GM23338 (cell line): ENCODE data around the gene C1orf50. TPM values are rescaled to one million over a fixed set of nuclear protein-coding genes. Genes with fewer than 3 reads are reported as not detected.

ENCODE experiments used
- ATAC-seq: fragments of 200-7000 bp; cut with Tn5 transposase; 3 replicates; pipeline ENCODE4 v1.9.1; 2020
- DNase-seq: peaks from one replicate; pipeline ENCODE4 v3.0.0-alpha.2; 2015; ENCODE audit warnings: low spot score
- H2AFZ ChIP-seq: fragments of 200-600 bp; sonication (generic); 2 replicates; pipeline ENCODE4 v1.8.0; 2016; ENCODE audit warnings: antibody characterized with exemption, mild to moderate bottlenecking, moderate library complexity
- H3F3A ChIP-seq: fragments of 200-600 bp; sonication (generic); replicated peaks from 2 replicates; pipeline ENCODE4 v1.8.0; 2017; ENCODE audit warnings: antibody characterized with exemption, mixed run types, low read depth
- H3K27ac ChIP-seq: fragments of 200-600 bp; sonication (generic); 2 replicates; pipeline ENCODE4 v1.6.1; 2016; ENCODE audit warnings: low read depth
- H3K27me3 ChIP-seq: fragments of 200-600 bp; sonication (generic); 2 replicates; pipeline ENCODE4 v1.8.0; 2016; ENCODE audit warnings: mild to moderate bottlenecking, mixed run types, moderate library complexity; ENCODE audit not compliant: insufficient read depth
- H3K36me3 ChIP-seq: fragments of 200-600 bp; sonication (generic); 2 replicates; pipeline ENCODE4 v1.8.0; 2016; ENCODE audit warnings: mild to moderate bottlenecking; ENCODE audit not compliant: insufficient read depth
- H3K4me1 ChIP-seq: fragments of 200-600 bp; sonication (generic); 2 replicates; pipeline ENCODE4 v1.8.0; 2016; ENCODE audit warnings: mild to moderate bottlenecking, moderate library complexity; ENCODE audit not compliant: insufficient read depth
- H3K4me2 ChIP-seq: fragments of 200-600 bp; sonication (generic); 2 replicates; pipeline ENCODE4 v1.7.1; 2017; ENCODE audit warnings: mixed run types
- H3K4me3 ChIP-seq: fragments of 200-600 bp; sonication (generic); 2 replicates; pipeline ENCODE4 v1.6.1; 2016; ENCODE audit warnings: mixed run types
- H3K79me2 ChIP-seq: fragments of 200-600 bp; sonication (generic); replicated peaks from 2 replicates; pipeline ENCODE4 v1.8.0; 2017; ENCODE audit warnings: mild to moderate bottlenecking; ENCODE audit not compliant: insufficient read depth
- H3K9me2 ChIP-seq: fragments of 200-600 bp; sonication (generic); 2 replicates; pipeline ENCODE4 v1.8.0; 2017; ENCODE audit not compliant: insufficient read depth
- H4K20me1 ChIP-seq: fragments of 200-600 bp; sonication (generic); replicated peaks from 2 replicates; pipeline ENCODE4 v1.8.0; 2017; ENCODE audit warnings: mild to moderate bottlenecking; ENCODE audit not compliant: insufficient read depth
- H3K27ac Mint-ChIP-seq: 2 replicates; pipeline ENCODE4 v1.8.0; 2020; ENCODE audit warnings: inconsistent platforms, mild to moderate bottlenecking, moderate library complexity, mixed read lengths
- H3K27me3 Mint-ChIP-seq: 3 replicates; pipeline ENCODE4 v1.8.0; 2022; ENCODE audit warnings: low read depth, mild to moderate bottlenecking, moderate library complexity, mixed read lengths, inconsistent platforms; ENCODE audit not compliant: insufficient read depth, poor library complexity
- H3K36me3 Mint-ChIP-seq: 3 replicates; pipeline ENCODE4 v1.8.0; 2021; ENCODE audit warnings: low read depth, mild to moderate bottlenecking, inconsistent platforms, moderate library complexity, mixed read lengths
- H3K4me1 Mint-ChIP-seq: 3 replicates; pipeline ENCODE4 v1.8.0; 2020; ENCODE audit warnings: mild to moderate bottlenecking, inconsistent platforms, mixed read lengths
- H3K4me3 Mint-ChIP-seq: 3 replicates; pipeline ENCODE4 v1.8.0; 2021; ENCODE audit warnings: moderate library complexity, mild to moderate bottlenecking, inconsistent platforms, mixed read lengths
- H3K9me3 Mint-ChIP-seq: 3 replicates; pipeline ENCODE4 v1.8.0; 2020; ENCODE audit warnings: moderate library complexity, mild to moderate bottlenecking, inconsistent platforms, mixed read lengths
- CREB1 ChIP-seq: fragments of 250-450 bp; sonication (Bioruptor Pico); IDR thresholded peaks from 2 replicates; pipeline ENCODE4 v1.5.0; 2020; ENCODE audit warnings: low read depth, mild to moderate bottlenecking, moderate library complexity
- CTCF ChIP-seq, 2 experiments: fragments of 200-600 bp in 1 of 2; sonication (generic) in 1 of 2; conservative IDR thresholded peaks; 2 replicates each; pipeline versions ENCODE4 v1.5.1 to v1.6.1; 2016 to 2017; ENCODE audit warnings: antibody characterized with exemption in 2 of 2, low read depth in 2 of 2, mild to moderate bottlenecking in 2 of 2, moderate library complexity in 1 of 2
- EZH2 ChIP-seq: fragments of 200-600 bp; sonication (generic); IDR thresholded peaks from one replicate; pipeline ENCODE4 v1.8.0; 2017; ENCODE audit warnings: antibody characterized with exemption, mild to moderate bottlenecking, low read depth; ENCODE audit not compliant: unreplicated experiment
- EZH2phosphoT487 ChIP-seq: fragments of 200-600 bp; sonication (generic); IDR thresholded peaks from one replicate; pipeline ENCODE4 v1.8.1; 2018; ENCODE audit warnings: antibody characterized with exemption; ENCODE audit not compliant: unreplicated experiment
- JUNB ChIP-seq: IDR thresholded peaks from one replicate; pipeline ENCODE4 v1.6.1; 2016; ENCODE audit warnings: antibody characterized with exemption; ENCODE audit not compliant: unreplicated experiment
- POLR2AphosphoS5 ChIP-seq: IDR thresholded peaks from 2 replicates; pipeline ENCODE4 v1.6.1; 2016; ENCODE audit warnings: antibody characterized with exemption, low read depth
- ZNF114 ChIP-seq: fragments of 250-450 bp; sonication (Bioruptor Pico); IDR thresholded peaks from 2 replicates; pipeline ENCODE4 v1.5.0; 2020; ENCODE audit warnings: mild to moderate bottlenecking, moderate library complexity
- ZNF462 ChIP-seq: fragments of 250-450 bp; sonication (Bioruptor Pico); IDR thresholded peaks from 2 replicates; pipeline ENCODE4 v1.5.0; 2020; ENCODE audit warnings: mild to moderate bottlenecking, moderate library complexity
- polyA plus RNA-seq: library from polyadenylated mRNA; unstranded; fragments of >200 nt; fragmentation: Nextera tagmentation; extraction: Ambion mirVana; gene quantifications from 2 replicates; pipeline ENCODE4 v1.2.1, GENCODE V29; 2016
- total RNA-seq: library from RNA; depleted of rRNA; stranded (reverse); fragments of >200 nt; shearing (Covaris generic); gene quantifications from 2 replicates; pipeline ENCODE4 v1.2.3, GENCODE V29; 2014

C1orf50 gene
- total and polyA plus RNA-seq, 2 experiments from 2014 or later: 4.4 to 4.7 TPM

GRCh38 chr1:42817440-42817767 is 50.4 kb downstream of the C1orf50 start (continued):
- TF ChIP-seq ZNF462 (CRISPR knock-in tag) (no peak), POLR2AphosphoS5 (no peak), ZNF114 (CRISPR knock-in tag) (no peak), JUNB (no peak)

GRCh38 chr1:42817976-42818375 is 50.9 kb downstream of the C1orf50 start:
- no peaks in the 10 kb centered on the region for H3K27me3 ChIP-seq
- no peaks in the 10 kb centered on the region for H4K20me1 ChIP-seq
- H3K4me3 ChIP-seq: 0 out of 2 replicates have a peak overlapping the region, but pooled peaks have one; percentile 84
- H3K27ac ChIP-seq: no peak overlapping the region
- Mint-ChIP-seq H3K27ac (no peak overlapping the region), H3K36me3 (peaks cover 4% of the 10 kb centered on the region; the same call in 2 of the 3 replicates), H3K27me3 (no peaks in the 10 kb centered on the region), H3K9me3 (no peaks in the 10 kb centered on the region), H3K4me3 (0 out of 3 replicates have a peak overlapping the region, but pooled peaks have one; percentile 4), H3K4me1 (peaks cover 19% of the 10 kb centered on the region)
- H3K36me3 ChIP-seq: no peaks in the 10 kb centered on the region; the same call in 1 of the 2 replicates
- ATAC-seq (no peak), DNase-seq (no peak)
- H3K79me2 ChIP-seq: no peaks in the 10 kb centered on the region; the same call in 1 of the 2 replicates
- H3K4me1 ChIP-seq: peaks cover 25% of the 10 kb centered on the region
- H3K4me2 ChIP-seq: peak overlapping the region; percentile 76; the same call in 1 of the 2 replicates
- H2AFZ ChIP-seq: no peak overlapping the region
- H3K9me2 ChIP-seq: no peaks in the 10 kb centered on the region
- H3F3A ChIP-seq: peaks cover 6% of the 10 kb centered on the region
- no peak for TF ChIP-seq CREB1
- no peak for TF ChIP-seq CTCF (conservative IDR thresholded peaks at IDR 0.05; ENCODE audit: low read depth in 2 of 2)
- no peak for TF ChIP-seq ZNF462 (CRISPR knock-in tag)
- no peak for TF ChIP-seq EZH2
- TF ChIP-seq EZH2phosphoT487: no peak
- TF ChIP-seq JUNB: no peak
